A549 treated with ZK216348 at 1 μM for 4 hours (cell line): ENCODE measurements around the gene SPRR2G. TPM values are rescaled to one million over a fixed set of nuclear protein-coding genes. Genes with fewer than 3 reads are reported as not detected.

Source experiments
- total RNA-seq: library from RNA; stranded (reverse); fragments of 200-300 nt; extraction: Qiagen RNA extraction; gene quantifications from 5 replicates; pipeline ENCODE4 v1.2.3, GENCODE V29; 2022; ENCODE audit warnings: low read depth

The SPRR2G gene
- not detected in 5 replicates for total RNA-seq

DNA sequence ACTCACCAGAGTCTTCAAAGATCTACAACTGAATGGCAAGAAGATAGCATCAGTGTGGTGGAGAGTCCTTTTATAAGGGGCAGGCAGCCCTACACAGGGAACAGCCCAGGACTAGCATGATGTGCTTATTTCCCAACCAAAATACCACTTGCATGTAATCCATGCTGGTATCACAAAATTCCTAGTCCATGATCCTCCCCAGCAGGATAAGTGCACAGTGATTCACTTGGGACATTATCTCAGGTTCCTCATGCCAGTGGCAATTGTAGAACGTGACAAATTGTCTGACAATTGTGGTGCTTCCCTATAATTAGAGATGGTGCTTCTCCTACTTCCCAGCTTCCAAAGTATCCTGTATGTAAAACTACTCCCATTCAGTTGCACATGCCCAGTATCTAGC is at the start of gene SPRR2G:
Gene SPRR2G, minus strand, starts transcription at position 45 of the 400 bp plus-strand sequence. CDS start 780 bp downstream, outside the sequence.

DNA sequence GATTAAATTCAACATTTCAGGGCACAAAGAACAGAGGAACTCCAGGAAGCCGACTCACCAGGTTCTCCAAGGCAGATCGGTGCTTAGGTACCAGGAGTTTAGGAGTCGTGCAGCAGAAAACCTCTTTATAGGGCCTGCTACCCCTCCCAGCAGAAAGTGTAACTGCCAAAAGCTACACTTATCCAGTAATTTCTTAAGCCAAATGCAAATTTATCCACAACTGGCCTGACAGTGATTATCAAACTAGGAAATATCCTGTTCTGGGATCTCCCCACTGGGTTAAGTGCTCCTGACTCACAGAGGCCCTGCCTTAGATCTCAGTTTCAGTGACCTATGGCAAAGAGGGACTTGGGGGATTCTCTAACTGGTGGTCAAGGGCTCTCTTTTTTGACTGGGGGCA is 37.3 kb downstream of the SPRR2G start, which contains the start of gene SPRR2F:
Gene SPRR2F, minus strand, starts transcription at position 101 of the 400 bp plus-strand sequence. CDS start 783 bp downstream, outside the sequence.

Other genes with a start within 250 kb of the SPRR2G start
- 0.15 TPM in 1 of 5 replicates, not detected in the others for gene IVL, start 242.3 kb downstream of the SPRR2G start, total RNA-seq
- gene SPRR5, start 203.7 kb downstream of the SPRR2G start, total RNA-seq = not detected in 5 replicates
- gene SPRR4, start 180.2 kb downstream of the SPRR2G start, total RNA-seq = not detected in 5 replicates
- not detected in 5 replicates for gene SPRR1A, start 166.8 kb downstream of the SPRR2G start, total RNA-seq
- not detected in 5 replicates for gene SPRR3, start 149.1 kb downstream of the SPRR2G start, total RNA-seq
- gene SPRR1B, start 119.7 kb downstream of the SPRR2G start, total RNA-seq = not detected in 5 replicates
- not detected in 5 replicates for gene SPRR2D, start 109.8 kb downstream of the SPRR2G start, total RNA-seq
- gene SPRR2A, start 93.4 kb downstream of the SPRR2G start, total RNA-seq = not detected in 5 replicates
- gene SPRR2B, start 79.3 kb downstream of the SPRR2G start, total RNA-seq = not detected in 5 replicates
- not detected in 5 replicates for gene SPRR2E, start 56.4 kb downstream of the SPRR2G start, total RNA-seq
- gene SPRR2F, start 37.4 kb downstream of the SPRR2G start, total RNA-seq = not detected in 5 replicates
- not detected in 5 replicates for gene LELP1, start 52.5 kb upstream of the SPRR2G start, total RNA-seq
- gene PRR9, start 66.7 kb upstream of the SPRR2G start, total RNA-seq = not detected in 5 replicates
- gene LORICRIN, start 108.8 kb upstream of the SPRR2G start, total RNA-seq = not detected in 5 replicates
- not detected in 5 replicates for gene PGLYRP3, start 162.1 kb upstream of the SPRR2G start, total RNA-seq
- gene PGLYRP4, start 198.0 kb upstream of the SPRR2G start, total RNA-seq = not detected in 5 replicates
- gene S100A9, start 207.0 kb upstream of the SPRR2G start, total RNA-seq = 0.29 to 1.1 TPM in 2 of 5 replicates, not detected in the others
- not detected in 5 replicates for gene S100A12, start 224.7 kb upstream of the SPRR2G start, total RNA-seq
- not detected in 5 replicates for gene S100A8, start 240.2 kb upstream of the SPRR2G start, total RNA-seq